Measurements from ENCODE around the gene DDX11.
"Not testable (repeated sequence)": the region's sequence is repeated elsewhere in the genome, so short reads cannot be mapped to it uniquely, and the experiment has no call there.

The DDX11 gene

DNA sequence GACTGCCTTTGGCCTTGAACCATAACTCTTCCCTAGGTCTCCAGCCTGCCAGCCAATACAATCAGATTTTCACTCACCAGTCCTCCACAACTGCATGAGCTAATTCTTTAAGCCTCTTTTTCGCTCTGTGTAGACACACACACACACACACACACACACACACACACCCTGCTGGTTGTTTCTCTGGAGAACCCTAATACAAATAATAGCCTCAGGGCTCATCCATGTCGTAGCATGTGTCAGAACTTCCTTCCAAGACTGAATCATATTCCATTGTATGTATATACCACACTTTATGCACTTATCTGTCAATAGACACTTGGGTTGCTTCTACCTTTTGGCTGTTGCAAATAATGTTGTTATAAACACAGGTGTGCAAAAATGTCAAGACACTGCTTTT, 6.0 kb upstream of the DDX11 start:
- not testable (repeated sequence) for DNase-seq

DNA sequence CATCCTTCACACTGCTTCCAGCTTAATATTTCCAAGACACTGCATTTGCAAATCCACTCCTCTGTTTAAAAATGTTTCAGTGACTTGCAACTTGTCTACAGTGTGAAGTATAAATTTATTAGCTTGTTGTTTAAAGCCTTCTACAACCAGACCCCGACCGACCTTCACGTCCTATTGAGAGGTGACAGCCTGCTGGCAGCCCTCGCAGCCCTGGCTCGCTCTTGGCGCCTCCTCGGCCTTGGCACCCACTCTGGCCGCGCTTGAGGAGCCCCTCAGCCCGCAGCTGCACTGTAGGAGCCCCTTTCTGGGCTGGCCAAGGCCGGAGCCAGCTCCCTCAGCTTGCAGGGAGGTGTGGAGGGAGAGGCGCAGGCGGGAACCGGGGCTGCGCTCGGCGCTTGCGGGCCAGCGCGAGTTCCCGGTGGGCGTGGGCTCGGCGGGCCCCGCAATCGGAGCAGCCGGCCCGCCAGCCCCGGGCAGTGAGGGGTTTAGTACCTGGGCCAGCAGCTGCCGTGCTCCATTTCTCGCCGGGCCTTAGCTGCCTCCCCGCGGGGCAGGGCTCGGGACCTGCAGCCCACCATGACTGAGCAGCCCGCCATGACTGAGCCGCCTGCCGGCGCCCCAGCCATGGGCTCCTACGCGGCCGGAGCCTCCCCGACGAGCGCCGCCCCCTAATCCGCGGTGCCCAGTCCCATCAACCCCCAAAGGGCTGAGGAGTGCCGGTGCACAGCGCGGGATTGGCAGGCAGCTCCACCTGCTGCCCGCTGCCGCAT, 2.5 kb upstream of the DDX11 start:
- DNase-seq, result not testable (repeated sequence)

DNA sequence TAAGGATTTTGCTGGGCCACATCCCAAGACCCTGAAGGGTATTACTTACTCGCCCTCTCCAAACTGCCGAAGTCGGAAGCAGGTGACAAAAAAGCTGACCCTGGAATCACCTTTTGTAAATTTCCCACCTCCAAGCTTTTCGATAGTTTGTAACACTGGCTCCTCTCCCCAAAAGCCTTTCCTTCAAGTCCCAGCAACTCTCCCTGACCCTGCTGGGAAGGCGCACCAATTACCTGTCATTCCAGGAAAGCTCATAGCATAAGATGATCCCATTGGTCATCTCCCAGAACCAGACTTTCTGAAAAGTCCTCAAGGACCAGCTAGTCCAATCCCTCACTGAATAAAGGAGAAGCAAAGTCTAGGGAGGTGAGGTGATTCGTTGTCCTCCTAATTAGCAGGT, 698 bp upstream of the DDX11 start:
- not testable (repeated sequence) for DNase-seq

DNA sequence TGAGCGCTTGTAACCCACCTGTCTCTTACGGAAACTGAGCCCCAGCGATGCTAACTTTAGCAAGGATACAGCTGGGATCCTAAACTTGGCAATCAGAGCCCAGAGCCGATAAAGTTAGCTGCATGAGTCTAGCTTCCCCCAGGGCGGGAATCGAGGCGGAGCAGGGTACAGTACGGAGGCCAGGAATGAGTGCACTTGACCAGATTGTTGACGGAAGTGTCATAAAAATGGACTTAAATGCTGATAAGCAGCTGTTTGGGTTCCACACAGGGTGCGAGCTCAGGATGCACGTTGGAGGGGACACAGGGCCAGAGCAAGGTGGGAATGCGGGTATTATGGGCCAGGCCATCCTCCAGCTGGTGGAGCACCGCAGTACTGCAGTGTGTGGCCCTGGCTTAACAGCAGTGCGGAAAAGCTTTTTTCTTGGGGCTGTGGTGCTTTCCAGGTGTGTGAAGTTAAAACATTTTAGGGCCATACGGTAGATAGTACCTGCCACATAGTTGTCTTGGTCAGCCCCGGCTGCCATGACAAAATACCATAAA, 744 bp downstream of the DDX11 start:
- peak in 2 of 5 donors; percentile 5 to 36 for DNase-seq

DNA sequence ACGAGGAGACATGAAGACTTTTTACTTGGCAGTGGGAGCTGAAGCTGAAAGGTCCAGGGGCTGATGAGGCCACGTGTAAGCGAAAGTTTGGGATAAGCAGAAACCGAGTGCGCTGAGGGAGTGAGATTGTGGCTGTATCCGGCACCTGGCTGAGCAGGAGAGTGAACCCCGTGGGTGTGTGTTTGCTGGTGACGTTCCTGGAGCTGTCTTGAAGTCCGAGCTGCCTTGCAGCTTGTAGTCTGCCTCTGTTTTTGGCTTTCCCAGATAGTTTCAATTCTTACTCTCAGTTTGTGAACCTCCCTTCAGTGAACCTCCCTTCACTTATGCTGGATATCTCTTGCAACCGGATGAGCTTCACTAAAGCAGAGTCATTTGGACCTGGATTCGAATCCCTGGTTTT, 2.5 kb downstream of the DDX11 start:
- not testable (repeated sequence) for DNase-seq

DNA sequence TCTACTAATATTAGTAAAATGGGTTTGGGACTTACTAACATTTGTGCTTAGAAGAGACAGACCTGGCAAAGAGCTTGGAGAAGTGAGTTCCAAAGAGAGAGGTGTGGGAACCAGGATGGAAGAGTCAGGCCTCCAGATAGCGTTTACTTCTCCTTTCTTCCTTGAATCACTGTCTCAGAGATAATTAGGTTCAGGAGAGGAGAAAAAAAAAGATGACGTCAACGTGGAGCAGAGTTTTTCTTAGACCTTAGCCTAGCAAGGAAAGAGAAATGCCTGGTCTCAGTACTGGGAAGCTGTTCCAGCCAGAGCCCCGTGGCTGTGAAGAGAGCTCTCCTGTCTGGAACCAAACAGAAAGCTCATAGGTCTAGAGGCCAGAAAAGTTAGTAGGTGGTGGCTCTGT, 3.4 kb downstream of the DDX11 start:
- not testable (repeated sequence) for DNase-seq

DNA sequence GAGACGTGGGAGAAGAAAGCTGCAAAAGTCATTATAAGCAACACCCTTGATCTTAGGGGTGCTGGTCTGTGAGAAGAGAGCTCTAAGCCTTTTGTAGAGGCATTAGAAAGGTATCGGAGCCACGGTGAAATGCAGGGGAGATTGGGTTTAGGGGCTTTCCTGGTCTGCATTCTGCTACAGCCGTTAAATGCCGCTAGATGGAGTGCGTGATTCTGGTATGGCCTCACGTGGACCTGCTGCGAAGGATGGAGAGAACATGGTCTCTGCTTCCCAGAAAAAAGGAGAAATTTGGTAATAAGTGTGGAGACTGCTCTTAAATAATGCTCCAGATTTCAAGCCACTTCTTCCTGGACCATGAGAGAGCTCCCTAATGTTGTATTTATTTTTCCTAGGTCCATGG, 4.3 kb downstream of the DDX11 start:
- DNase-seq, result not testable (repeated sequence)

DNA sequence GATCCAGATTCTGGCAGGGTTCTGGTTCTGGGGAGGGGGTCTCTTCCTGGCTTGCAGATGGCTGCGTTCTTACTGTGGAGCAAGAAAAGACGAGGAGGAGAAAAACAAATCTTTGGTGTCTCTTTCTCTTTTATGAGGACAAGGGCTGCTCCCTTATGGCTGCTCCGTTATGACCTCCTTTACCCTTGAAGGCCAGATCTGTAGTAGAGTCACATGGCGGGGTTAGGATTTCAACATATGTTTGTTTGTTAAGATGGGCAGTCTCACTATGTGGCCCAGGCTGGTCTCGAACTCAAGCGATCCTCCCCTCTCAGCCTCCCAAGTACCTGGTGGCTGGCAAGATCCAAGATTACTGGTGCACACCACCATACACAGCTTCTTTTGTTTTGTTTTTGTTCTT, 5.8 kb downstream of the DDX11 start:
- DNase-seq, result not testable (repeated sequence)

DNA sequence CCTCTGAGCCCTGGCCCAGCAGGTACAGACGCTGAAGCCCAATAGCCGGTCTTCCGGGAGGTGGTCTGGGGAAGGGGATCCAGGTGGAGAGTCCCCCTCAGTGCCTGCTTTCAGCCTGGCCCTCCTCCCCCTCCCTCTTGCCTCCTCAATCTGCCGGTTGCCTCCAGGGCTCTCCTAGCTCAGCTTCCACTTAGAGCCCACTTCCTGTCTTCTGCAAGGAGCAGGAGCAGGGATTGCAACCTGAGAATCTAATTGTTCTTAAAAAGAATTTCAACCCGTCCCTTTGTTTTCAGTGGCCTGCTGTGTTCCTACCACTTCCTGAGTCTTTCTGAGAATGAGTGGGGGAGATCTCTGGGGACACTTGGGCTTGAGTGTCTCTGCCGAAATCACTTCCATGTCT, 6.6 kb downstream of the DDX11 start:
- not testable (repeated sequence) for DNase-seq

DNA sequence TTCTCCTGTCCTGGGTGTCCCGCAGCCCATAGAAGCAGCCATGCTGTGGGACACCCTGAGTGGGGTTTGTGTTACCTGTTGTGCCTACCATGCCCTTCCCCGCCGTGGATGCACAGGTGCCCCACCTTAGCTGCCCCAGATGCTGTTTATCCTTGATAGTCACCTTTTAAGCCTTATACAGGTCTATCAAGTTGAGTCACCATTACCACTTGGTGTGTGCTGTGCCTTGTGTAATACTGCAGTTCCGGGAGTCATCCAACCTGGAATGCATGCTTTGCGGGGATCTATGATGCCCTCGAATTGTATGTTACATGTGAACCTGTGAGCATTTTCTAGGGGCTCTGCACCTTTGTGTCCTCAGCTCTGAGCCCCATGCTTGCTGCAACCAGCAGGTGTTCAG, 7.6 kb downstream of the DDX11 start:
- not testable (repeated sequence) for DNase-seq

DNA sequence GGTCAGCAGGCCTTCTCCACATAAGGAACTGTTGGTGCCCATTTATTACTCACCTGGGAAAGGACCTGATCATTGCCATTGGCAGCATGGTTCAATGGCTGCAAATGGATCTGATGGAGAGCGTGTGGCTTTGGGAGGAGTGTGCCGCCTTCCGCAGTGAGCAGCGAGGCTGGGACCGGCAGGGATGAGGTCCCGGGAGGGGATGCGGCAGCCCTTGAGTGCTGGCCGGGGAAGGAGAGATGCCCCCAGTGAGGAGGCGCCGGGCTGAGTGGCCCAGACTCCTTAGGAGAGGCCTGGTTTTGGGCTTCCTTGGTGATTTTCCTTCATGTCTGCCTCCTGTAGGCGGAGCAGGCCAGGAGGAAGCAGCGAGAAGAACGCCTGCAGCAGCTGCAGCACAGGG, 10.6 kb downstream of the DDX11 start:
- not testable (repeated sequence) for DNase-seq

DNA sequence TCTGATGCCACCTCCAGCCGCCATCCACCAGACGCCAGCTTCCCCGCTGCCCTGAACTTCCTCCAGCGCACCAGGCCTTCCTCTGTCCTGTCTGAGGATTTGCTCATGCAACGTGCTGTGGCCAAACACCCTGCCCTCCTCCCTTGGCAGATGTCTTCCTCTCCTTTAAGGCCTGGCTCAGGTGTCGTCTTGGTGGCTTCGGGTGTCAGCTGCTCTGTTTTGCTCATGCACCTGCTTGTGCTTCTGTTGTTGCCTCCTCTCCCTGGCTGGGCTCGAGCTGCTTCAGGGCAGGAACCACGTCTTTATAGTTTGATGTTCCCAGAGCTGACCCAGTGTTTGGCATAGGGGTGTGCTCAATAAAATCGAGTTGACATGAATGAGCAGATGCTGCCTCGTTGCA, 12.4 kb downstream of the DDX11 start:
- not testable (repeated sequence) for DNase-seq

DNA sequence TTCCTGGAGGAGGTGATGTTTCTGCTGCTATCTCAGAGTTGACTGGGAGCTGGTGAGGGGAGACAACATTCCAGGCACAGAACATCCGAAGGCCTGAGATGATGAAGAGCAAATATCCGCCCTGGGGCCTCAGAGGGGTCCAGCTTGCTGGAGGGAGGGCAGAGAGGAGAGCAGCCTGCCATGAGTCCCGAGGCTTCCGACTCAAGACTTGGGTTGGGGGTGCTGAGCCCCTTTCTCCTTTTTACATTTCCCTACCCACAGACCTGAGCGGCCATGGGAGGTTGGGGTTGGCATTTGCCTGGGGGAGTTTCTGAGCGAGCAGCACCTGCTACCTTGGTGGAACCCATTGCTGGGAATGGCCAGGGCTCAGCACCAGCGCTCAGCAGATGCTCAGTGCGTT, 13.8 kb downstream of the DDX11 start:
- DNase-seq, result not testable (repeated sequence)

DNA sequence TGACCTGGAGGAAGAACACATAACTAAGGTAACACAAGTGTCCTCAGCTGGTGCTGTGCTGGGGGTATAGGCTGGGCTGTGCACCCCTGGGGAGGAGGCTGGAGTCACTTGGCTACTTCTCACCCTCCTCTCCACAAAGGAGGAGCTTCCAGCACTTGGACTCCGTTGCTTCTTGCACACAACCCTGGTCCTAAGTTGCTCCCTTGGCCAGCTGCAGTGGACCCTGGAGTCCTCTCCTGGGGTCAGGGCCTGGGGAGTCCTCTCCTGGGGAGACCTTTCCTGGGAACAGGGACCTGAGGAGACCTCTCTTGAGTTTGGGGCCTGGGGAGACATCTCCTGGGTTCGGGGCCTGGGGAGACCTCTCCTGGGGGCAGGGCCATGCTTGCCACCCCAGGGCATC, 14.3 kb downstream of the DDX11 start:
- not testable (repeated sequence) for DNase-seq

DNA sequence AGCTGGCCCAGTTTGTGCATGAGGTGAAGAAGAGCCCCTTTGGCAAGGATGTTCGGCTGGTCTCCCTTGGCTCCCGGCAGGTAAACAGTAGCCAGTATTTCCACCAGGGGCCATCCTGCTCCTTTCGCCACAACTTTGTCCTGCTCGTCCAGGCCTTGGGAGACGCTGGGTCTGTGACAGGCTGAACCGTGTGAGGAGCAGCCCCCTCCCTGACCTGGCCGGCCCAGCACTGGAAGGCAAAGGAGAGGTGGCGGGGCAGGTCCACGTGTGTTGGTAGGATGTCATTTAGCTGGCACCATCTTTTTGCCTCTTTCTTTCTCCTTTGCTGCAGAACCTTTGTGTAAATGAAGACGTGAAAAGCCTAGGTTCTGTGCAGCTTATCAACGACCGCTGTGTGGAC, 15.4 kb downstream of the DDX11 start:
- no peak for DNase-seq

DNA sequence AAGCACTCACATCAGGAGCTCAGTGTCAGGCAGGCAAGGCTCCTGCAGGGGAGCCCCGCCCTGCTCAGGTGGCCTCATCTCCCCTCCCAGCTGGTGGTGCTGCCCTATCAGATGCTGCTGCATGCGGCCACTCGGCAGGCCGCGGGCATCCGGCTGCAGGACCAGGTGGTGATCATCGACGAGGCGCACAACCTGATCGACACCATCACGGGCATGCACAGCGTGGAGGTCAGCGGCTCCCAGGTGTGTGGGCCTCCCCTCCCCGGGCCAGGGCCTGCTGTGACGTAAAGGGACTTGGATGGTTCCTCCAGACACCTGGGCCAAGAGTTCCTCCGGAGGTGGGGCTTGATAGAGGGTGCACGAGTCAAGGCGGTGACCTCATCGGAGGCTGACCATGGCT, 18.0 kb downstream of the DDX11 start:
- not testable (repeated sequence) for DNase-seq

DNA sequence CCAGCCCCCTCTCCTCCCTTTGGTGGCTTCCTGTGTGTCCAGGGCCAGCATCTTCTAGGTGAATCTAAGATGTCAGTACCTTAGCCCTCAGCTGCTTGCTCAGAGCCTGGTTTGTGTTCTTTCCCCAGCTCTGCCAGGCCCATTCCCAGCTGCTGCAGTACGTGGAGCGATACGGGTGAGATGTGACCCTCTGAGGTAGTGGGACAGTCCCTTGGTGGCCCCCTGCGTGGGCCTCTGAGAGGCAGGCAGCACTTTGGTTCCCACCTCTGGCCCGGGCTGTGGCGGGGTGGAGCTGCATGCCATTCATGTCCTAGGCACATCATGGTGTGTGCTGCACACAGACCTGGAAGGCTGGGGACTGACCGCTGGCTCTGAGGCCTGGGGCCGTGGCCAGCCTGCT, 19.1 kb downstream of the DDX11 start:
- not testable (repeated sequence) for DNase-seq

DNA sequence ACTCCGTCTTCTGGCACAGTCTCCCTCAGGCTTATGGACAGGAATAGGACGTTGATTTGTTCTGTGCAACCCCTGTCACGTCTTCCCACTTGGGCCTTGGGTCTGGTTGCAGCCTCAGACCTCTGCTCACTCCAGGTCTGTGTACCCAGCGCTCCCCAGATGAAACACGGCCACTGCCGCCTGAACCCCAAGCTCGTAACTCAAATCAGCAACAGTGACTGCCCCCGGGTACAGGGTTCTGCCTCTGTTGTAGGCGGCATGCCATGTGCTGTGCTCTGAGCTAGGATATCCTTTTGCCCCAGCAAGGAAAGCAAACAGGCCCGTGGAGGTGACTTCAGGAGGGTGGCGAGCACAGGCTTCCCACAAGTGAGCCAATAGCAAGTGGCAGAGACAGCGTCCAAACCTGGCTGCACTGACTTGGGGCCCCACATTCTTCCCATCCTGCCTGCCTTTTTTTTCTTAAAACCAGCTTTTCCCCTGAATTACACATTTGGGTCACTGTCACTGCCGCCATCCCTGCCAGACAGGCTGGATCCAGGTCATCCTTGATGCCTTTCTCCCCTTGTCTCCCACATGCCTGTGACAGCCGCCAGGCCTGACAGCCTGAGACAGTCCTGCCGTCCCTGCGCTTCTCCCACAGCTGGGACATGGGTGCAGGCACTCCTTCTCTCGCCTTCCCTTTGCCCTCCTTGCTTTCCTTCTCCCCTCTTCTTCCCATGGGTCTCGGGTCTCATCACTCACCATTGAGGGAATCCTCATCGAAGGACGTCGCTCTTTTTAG, 21.6 kb downstream of the DDX11 start:
- not testable (repeated sequence) for DNase-seq

DNA sequence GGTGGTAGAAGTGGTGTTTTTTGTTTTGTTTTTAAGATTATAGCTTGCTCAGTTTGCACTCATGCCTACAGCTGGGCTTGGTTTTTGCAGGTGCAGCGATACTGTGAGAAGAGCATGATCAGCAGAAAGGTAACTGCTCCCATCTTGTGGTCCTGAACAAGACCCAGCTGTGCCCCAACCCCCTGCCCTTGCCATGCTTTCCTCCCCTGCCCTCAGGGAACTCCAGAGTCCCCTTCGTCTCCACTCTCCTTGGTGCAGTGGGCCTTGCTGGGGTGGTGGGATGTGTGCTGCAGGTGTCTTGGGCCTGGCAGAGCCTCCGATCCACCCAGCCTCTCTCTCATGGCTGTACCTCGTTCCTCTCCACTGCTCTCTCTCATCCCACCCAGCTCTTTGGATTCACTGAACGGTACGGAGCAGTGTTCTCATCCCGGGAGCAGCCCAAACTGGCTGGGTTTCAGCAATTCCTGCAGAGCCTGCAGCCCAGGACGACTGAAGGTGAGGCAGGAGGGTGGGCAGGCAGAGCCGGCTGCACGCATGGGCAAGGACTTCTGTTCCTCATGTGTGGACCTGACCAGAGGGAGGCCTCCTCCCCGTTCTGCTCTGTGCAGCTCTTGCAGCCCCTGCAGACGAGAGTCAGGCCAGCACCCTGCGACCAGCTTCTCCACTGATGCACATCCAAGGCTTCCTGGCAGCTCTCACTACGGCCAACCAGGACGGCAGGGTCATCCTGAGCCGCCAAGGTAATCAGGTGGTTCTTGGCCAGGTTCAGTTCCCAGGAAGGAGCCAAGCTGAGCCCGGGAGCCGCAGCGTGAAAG, 22.8 kb downstream of the DDX11 start:
- DNase-seq, result not testable (repeated sequence)

DNA sequence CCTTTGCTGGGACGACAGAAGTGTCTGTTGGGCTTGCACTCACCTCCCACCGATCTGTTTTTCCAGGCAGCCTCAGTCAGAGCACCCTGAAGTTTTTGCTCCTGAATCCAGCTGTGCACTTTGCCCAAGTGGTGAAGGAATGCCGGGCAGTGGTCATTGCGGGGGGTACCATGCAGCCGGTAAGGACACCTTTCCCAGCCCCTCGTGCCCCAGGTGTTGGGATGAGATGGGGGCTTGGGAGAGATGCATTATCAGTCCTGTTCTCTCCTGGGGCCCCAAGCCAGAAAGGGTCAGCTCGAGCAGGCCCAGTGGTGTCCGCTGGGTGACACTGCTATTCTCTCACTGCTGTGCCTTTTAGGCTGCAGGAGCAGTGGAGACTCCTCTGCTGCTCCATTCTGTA, 24.2 kb downstream of the DDX11 start:
- not testable (repeated sequence) for DNase-seq

DNA sequence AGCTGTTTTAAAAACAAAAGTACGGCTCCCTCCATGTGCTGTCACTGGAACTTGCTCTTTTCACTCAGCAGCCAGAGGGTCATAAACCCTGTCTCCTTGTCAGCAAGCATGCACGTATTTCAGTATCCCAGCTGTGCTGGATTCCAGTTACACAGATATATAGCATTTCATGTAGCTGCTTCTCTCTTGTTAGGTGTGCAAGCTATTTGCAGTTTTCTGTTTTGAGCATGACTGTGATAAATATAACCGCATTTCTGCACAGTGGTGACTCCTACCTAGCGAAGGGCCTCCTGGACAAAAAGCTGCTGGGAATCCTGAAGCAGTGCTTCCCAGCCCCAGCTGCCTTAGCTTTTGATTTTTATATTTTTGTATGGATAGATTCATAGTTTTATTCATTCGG, 24.7 kb downstream of the DDX11 start:
- DNase-seq, result not testable (repeated sequence)

DNA sequence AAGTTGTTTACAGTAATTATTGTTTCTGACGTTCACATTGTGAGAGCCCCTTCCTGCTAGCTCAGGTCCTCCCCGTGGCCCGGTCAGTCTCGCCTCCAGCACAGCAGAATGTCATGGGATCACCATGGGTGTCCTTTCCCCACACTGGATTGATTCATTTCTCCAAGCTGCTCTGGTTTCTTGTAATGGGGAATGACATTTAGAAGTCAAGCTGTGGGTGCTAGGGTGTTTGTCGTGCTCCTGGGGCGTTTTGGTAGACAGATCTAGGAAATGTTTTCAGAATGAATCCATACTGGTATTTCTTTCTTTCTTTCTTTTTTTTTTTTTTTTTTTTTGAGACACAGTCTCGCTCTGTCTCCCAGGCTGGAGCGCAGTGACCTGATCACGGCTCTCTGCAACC, 25.1 kb downstream of the DDX11 start:
- DNase-seq, result not testable (repeated sequence)

DNA sequence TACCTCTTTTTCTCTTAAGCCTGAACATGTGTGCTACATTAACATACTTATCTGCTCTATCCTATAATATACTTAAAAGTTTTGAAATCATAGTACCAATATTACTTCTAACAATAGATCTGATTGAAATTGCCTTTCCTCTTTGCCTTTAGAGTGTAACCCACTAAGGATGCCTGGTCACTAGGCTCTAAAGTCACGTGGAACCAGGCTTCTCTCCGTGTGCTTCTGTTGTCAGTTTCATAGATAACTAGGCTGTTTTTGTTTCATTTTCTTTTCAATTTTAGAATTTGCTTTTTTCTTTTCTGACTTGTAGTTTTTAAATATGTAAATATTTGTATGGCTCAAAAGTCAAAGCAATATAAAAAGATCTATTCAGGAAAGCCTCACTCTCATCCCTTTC, 25.8 kb downstream of the DDX11 start:
- not testable (repeated sequence) for DNase-seq

Data from T-helper 1 cell (primary cell).